Fibroblast of mammary gland (primary cell): ENCODE data around the gene SULT1A3.
"Not testable (repeated sequence)": the region's sequence is repeated elsewhere in the genome, so short reads cannot be mapped to it uniquely, and the experiment has no call there.

Experiments used
- DNase-seq: peaks from one replicate; pipeline ENCODE4 v3.0.0-alpha.2; 2010; ENCODE audit warnings: low read depth
- H3K4me3 ChIP-seq: 2 replicates; pipeline ENCODE4 v1.5.1; 2011; ENCODE audit warnings: low read depth, mild to moderate bottlenecking, low read length, moderate library complexity; ENCODE audit not compliant: control insufficient read depth
- CTCF ChIP-seq: conservative IDR thresholded peaks from 2 replicates; pipeline ENCODE4 v1.5.1; 2011; ENCODE audit warnings: low read depth, low read length, inconsistent platforms; ENCODE audit not compliant: control insufficient read depth, insufficient read depth

SULT1A3 gene

DNA sequence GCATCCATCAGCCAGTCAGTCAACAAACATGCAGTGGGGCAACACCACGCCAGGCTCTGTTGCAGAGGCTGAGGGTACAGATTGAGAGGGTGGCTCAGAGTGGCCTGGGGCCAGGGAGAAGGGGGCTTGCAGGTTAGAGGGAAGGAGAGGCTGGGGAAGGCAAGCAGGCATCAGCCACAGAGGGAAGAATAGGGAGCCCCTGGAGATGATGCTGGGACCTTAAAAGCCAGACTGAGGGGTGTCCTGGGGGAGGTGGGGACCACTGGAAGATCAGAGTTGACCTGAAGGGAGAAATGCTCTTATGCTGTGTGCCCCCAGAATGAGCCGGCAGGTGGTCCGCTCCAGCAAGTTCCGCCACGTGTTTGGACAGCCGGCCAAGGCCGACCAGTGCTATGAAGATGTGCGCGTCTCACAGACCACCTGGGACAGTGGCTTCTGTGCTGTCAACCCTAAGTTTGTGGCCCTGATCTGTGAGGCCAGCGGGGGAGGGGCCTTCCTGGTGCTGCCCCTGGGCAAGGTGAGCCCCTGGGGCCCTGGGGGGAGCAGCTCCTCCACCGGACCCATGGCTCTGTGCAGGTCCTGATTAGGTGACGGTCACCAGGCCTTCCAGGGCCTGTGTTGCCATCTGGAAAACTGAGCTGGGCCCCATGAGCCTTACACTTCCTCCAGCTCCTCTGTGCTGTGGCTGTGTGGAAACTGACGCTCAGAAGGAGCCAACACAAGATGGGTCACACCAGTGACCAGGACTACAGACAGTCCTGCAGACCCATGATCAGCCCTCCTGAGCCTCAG lies 14.0 kb upstream of the SULT1A3 start:
- DNase-seq: no peak
- no peak for TF ChIP-seq CTCF
- no peak overlapping the region for H3K4me3 ChIP-seq

- no peak for DNase-seq
- no peak overlapping the region for H3K4me3 ChIP-seq
- no peak for TF ChIP-seq CTCF
These were observed 13.2 kb upstream of the SULT1A3 start for GRCh38 chr16:30185683-30186421.

DNA sequence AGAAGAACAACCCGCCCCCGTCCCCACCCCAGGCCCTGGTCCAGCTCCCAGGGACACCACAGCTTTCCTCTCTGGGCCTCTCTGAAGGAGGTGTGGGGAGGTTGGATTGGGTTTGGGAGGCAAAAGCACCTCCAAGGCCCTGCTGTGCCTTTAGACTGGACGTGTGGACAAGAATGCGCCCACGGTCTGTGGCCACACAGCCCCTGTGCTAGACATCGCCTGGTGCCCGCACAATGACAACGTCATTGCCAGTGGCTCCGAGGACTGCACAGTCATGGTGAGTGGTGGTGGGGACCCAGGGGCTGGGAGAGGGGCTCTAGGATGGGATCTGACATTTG lies 12.6 kb upstream of the SULT1A3 start:
- H3K4me3 ChIP-seq: no peak overlapping the region

DNA sequence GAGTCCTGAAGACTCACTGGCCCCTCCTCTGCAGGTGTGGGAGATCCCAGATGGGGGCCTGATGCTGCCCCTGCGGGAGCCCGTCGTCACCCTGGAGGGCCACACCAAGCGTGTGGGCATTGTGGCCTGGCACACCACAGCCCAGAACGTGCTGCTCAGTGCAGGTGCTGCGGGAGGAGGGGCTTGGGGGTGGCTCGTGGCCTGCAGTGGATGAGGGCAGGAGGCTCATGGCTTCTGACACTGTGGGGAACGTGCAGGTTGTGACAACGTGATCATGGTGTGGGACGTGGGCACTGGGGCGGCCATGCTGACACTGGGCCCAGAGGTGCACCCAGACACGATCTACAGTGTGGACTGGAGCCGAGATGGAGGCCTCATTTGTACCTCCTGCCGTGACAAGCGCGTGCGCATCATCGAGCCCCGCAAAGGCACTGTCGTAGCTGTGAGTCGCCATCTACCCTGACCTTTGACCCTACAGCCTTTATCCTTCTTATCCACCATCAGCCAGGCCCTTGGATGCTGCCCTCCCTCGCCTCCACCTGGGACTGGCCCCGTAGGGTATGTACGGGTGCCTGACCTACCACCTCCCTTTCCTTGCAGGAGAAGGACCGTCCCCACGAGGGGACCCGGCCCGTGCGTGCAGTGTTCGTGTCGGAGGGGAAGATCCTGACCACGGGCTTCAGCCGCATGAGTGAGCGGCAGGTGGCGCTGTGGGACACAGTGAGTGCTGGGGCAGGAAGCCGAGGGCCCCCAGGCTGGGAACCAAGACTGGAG lies 12.1 kb upstream of the SULT1A3 start:
- peak; percentile 57 for TF ChIP-seq CTCF
- no peak overlapping the region for H3K4me3 ChIP-seq
- peak; percentile 34 for DNase-seq

More for the DNA sequence above, 12.6 kb upstream of the SULT1A3 start:
- no peak for DNase-seq
- TF ChIP-seq CTCF: no peak

- no peak for DNase-seq
- no peak for TF ChIP-seq CTCF
- H3K4me3 ChIP-seq: no peak overlapping the region
These were observed 11.5 kb upstream of the SULT1A3 start for GRCh38 chr16:30187556-30187865.

DNA sequence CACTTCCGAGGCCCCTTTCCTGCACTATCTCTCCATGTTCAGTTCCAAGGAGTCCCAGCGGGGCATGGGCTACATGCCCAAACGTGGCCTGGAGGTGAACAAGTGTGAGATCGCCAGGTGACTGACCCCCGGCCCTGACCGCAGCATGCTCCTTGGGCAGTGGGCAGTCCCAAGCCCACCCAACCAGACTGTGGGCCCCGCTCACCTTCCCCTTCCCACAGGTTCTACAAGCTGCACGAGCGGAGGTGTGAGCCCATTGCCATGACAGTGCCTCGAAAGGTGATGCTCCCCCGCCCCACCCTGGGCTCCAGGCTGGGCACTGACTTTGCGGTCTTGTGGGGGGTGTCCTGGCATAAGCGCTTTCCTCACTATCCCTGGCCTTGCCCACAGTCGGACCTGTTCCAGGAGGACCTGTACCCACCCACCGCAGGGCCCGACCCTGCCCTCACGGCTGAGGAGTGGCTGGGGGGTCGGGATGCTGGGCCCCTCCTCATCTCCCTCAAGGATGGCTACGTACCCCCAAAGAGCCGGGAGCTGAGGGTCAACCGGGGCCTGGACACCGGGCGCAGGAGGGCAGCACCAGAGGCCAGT lies 11.0 kb upstream of the SULT1A3 start:
- H3K4me3 ChIP-seq: no peak overlapping the region
- no peak for DNase-seq
- TF ChIP-seq CTCF: no peak

DNA sequence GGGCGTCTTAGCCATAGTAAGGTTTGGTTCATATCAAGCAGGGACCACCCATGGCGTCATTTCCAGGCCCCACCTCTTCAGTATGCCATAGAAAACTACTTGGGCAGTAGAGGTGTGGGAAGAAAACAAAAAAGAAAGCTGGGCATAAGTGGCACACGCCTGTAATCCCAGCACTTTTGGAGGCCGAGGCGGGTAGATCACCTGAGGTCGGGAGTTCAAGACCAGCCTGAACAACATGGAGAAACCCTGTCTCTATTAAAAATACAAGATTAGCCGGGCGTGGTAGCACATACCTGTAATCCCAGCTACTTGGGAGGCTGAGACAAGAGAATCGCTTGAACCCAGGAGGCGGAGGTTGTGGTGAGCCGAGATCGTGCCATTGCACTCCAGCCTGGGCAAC lies 7.9 kb upstream of the SULT1A3 start:
- not testable (repeated sequence) for H3K4me3 ChIP-seq, DNase-seq

GRCh38 chr16:30193098-30193497 lies 6.0 kb upstream of the SULT1A3 start:
- DNase-seq, H3K4me3 ChIP-seq: not testable (repeated sequence)

- DNase-seq: not testable (repeated sequence)
- H3K4me3 ChIP-seq: peak within 1 kb of the TSS; percentile 35
These were observed 5.4 kb upstream of the SULT1A3 start, which contains the start of the genes BOLA2B and SLX1A for GRCh38 chr16:30193615-30194014. Gene BOLA2B, minus strand, starts transcription at chr16:30193666. Its CDS starts 71 bp downstream, at chr16:30193595. Gene SLX1A, plus strand, starts transcription at chr16:30193875. Its CDS starts 210 bp downstream, at chr16:30194085.
